ENCODE measurements around the gene FAM110A.

DNA sequence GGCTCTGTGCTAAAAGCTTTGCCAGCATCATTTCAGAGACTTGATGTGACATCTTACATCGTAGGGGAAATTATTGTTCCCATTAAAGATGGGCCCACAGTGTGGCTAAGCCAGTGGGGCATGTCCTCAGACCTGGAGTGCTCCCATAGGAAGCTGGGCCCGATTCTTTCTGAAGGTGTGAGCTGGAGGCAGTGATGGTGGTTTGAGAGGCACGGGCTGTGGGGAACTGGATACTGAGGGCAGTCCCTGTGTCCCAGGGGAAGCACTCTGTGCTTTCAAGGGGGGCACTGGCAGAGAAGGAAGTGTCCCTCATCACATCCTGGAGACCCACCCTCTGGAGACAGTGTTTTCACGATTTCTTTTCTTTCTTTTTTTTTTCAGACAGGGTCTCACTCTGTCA lies 8.6 kb upstream of the FAM110A start:
- TF ChIP-seq, protein P1, sequence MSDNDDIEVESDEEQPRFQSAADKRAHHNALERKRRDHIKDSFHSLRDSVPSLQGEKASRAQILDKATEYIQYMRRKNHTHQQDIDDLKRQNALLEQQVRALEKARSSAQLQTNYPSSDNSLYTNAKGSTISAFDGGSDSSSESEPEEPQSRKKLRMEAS (IDR thresholded peaks at IDR 0.05) = no peak
- TF ChIP-seq SP1 (IDR thresholded peaks at IDR 0.05; ENCODE audit: low read depth, low read length) (no peak), EZH2 (IDR thresholded peaks at IDR 0.05; ENCODE audit: low read depth, low read length, severe bottlenecking) (no peak)
